SIG-M5 treated with dmso at 0.1 percent for 504 hours (cell line): ENCODE results near the gene GPER1.
"Not testable (repeated sequence)": the region's sequence is repeated elsewhere in the genome, so short reads cannot be mapped to it uniquely, and the experiment has no call there.

Source experiments
- DNase-seq: peaks from one replicate; lab custom pipeline; 2025; ENCODE audit not compliant: unreplicated experiment; lab: John Stamatoyannopoulos, UW

The GPER1 gene

DNA sequence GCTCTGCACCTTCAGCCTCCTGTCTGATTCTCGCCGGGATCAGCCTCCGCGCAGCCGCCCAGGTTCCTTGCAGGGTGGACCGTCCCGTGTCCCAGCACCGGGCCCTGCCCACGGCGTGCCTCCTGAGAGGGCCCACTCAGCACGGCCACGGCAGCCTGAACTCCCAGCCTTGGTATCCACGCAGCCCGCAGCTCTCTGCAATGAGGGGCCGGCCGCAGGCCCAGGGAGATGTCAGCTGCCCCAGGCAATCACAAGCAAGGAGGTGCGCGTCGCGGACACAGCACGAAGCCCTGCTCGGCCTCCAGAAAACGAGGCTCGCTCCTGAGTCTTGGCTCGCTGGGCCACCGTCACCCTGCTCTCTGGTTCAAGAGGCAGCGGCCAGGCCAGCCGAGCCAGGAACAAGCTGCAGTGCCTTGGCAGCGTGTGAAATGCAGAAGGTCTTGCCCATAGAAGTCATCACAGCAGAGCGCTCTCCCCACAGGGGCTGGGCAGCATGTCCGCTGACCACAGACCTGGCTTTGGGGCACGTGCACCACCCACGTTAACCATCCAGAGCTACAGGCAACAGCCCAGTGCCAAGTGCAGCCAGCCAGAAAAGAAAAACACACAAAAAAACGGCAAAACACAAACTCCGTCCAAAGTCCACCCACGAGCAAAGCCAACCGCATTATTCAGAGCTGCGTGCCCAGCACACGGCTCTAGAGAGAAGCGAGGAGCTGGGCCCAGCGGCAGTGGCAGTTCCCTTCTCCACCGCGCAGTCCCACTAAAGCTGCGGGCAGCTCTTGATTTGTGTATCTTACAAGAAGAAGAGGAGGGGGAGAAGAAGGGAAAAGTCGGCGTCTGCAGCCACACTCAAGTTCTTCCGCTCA, 13.9 kb downstream of the GPER1 start:
- DNase-seq: no peak

GRCh38 chr7:1103009-1103788, 15.3 kb downstream of the GPER1 start:
- no peak for DNase-seq

- no peak for DNase-seq
Measured at GRCh38 chr7:1103789-1104515, 16.0 kb downstream of the GPER1 start.

DNA sequence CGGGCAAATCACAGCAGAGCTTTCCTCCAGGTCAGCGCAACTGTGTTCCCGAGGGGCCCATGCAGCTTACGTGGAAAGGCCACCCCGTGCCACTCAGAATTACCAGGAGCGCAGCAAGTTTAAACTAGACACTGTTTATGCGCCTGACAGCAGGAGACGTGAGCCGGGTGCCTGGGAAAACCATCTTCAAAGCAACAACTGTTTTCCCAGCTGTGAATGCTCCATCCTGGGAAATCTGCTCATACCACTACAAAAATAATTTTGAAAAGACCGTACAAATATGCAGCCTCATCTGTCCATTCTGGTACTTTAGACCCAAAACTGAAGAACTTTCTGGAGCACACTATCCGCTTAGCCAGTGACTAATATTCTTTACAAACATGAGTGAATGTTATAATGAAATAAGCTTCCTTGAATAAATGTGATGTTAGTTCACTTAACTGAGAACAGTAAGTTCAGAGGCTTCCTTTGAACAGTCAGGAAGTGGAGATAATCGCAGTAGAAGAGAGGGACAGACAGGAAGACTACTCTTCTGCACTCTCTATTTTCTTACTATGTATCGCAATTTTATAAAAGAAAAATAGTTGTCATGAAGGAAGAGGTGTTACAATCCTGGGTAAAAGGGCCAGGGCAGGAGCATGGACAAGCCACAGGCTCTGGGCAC, 16.7 kb downstream of the GPER1 start:
- no peak for DNase-seq

- no peak for DNase-seq
Measured at GRCh38 chr7:1105189-1105588, 17.3 kb downstream of the GPER1 start.

DNA sequence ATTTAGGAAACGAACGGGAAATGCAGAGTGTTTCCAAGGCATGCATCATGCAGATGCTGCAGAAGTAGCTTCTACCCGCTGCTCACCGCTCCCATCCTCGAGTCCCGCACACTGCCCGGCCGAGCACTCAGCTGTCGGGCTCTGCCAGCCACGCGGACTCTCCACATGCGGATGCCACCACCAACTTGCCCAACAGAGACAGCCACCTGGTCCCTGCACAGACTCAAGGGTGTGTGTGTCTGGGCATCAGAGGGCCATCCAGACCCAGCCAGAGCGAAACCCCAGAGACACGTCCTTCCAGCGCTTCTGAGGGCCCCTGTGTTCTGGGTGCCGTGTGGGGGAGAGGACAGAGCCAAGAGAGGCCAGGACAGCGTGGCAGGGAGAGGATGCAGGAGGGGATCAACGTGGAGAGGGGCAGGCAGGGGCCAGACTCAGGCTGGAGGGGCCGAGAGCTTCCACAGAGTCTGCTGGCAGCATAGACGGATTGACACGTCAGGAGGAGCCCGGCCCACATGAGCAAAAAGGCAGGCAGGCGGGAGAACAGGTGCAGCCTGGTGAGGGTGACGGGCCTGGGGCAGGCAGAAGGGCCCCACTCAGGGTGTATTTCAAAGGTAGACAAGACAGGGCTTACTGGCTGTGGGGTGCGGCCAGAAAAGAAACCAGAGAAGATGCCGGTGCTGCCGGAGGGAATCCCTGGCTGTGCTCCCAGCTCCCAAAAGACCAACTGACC, 18.3 kb downstream of the GPER1 start:
- no peak for DNase-seq

DNA sequence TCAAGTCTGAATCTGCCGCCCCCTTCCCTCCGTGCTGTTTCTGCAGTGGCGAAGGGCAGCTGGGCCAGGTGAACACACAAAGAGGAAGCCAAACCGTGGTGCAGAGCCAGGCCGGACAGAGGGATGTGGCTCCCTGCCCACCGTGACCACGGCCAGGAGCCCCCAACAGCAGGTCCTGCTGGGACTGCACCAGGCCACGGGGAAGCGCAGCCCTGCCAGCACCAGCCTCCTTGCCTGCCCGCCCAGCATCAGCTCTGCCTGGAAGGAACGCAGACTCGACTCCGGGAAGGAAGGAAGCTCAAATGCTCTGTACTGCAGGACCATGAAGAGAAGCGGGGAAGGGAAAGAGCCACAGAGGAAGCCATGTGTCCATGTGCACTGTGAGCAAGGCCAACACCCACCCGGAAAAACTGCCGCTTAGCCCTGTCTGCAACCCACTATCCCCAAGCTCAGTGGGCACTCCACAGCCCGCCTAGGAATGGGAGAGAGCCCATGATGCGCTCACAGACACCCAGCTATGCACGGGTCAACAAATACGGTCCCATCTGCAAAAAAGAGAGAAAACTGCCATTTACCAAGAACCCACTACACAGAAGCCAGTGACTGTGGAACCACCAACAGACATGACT, 19.0 kb downstream of the GPER1 start:
- no peak for DNase-seq

DNA sequence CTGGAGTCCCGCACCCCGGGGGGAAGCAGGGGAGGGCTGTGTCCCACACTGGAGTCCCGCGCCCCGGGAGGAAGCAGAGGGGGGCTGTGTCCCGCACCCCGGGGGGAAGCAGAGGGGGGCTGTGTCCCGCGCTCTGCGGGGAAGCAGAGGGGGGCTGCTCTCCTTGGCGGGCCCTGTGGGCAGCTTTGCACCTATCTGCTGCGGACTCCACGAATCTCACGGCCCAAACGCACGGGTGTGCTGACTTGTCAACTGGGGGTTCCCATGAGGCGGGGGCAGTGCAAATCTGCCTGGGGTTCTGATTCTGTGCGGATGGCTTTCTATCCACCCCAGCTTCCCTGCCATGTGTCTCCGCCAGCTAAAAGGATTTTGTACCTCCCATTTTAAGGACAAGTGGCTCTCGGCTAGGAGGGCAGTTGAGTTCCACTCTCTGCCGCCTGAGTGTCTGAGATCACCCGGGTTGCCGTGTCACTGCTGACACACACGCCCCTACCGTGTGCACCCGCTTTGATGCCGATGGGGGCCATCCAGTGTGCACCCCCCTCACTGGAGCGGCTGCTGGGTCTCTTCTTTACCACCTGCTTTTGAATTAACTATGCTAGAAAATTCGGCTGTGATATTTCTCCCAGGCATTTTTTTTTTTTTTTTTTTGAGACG, 20.5 kb downstream of the GPER1 start:
- no peak for DNase-seq

DNA sequence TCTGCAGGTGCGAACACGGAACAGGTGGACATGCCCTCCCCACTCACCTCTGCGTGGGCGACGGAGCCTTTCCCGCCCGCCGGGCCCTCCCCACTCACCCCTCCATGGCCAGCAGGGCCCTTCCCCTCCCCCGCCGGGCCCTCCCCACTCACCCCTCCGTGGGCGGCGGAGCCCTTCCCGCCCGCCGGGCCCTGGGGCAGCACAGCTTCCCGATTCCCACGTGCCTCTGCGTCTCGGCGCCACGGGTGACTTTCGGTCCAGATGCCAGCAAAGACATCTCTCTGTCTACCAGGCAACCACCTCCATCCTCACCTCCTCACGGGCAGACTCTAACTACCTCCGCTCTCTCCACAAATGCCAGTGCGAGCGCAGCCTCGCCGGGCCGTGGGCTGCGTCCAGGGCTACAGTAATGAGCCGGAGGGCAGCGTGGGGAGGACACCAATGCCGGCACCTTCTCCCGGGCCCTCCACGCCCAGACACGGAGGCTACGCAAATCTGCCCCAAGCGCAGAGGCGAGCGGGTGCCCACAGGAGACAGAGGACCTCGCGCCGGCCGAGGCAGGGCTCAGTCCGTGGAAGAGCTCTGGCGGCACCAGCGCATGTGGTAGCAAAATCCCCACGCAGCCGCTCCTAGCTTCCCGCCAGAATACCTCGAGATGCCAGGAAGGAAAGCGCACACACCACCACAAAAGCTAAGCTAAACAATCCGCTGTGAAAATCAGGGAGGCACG, 21.8 kb downstream of the GPER1 start:
- DNase-seq: no peak

GRCh38 chr7:1110358-1110757, 22.4 kb downstream of the GPER1 start:
- DNase-seq: no peak

DNA sequence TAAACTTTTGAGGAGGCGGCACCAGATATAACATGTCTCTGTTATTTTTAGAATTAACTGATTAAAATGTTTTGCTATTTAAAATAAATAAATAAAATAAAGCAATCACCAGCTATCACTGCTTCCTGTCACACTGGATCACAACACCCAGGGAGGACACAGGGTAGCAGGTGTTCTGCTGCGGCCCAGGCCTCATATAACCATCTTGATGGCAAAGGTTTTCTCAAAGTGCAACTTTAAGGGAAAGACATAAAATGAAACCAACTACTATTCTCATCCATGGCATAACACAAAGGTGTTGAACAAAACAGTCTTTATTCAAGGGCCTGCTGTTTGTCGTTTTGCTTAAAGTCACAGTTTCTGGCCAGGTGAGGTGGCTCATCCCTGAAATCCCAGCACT, 23.2 kb downstream of the GPER1 start:
- no peak for DNase-seq

DNA sequence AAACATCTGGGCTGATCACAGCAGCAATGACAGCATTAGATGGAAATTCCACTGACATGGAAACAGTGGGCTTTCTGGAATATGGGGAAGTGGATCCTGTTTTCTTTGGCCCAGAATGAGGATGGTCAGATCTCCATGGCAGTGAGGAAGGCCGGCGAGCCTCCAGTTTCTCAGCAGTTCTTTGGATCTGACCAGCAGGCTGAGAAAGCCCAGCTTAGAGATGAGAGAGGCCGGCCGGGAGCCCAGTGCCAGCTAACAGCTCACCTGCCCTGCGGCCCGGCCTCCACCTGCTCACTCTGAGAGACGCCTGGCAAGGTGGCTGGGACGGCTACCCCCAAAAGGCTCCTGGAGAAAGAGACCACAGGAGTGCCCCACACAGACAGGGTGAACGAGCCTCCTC, 24.2 kb downstream of the GPER1 start:
- no peak for DNase-seq

DNA sequence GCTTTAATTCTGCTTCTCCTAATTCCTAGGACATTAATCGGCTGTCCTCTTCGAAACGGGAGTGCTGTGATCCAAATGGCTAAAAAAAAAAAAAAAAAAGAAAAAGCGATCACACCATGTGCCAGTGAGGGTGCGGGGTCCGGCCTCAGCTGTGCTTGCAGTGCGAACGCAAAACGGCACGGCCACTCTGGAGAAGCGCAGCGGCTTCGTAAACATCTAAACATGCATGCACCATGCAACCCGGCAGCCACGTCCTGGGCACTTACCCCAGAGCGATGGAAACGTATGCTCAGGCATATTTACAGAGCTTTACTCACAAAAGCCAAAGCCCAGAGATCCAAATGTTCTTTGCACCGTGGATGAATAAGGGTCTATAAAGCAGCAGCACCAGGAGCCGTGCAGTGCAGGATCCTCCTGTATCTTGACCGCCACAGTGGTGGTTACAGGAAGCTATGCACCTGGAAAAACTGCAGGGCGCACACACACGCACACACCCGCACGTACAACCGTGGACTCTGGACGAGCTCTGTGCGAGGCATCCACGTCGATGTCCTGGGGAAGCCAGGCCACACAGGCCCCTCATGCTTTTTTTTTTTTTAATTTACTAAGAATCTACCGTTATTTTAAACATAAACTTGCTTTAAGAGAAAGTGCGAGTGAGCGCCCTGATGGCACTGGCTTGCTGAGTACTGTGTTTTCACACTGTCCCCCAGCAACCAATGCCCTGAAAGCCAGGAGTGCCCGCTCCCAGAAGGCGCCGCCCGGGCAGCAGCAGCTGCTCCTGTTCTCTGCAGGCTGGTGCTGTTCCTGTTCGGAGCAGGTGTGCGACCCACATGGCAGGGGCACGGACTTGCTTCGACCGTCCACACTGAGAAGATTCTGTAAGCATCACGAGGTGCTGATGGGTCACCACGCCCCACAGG, 25.0 kb downstream of the GPER1 start:
- DNase-seq: no peak

DNA sequence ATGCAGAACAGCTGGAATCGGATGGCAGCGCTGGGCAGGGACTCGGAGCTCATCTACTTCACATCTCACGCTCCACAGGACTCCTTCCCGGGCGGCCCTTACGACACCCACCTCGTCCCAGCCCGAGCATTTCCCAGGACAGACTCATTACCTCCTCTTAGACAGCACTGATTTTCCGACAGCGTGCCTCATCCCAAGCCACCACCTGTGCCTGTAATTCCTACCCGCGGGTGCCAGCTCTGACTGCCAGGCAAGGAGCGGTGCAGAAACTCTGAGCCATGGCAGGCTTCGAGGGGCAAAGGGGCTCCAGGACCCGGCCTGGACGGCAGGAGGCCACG, 25.6 kb downstream of the GPER1 start:
- DNase-seq: no peak

DNA sequence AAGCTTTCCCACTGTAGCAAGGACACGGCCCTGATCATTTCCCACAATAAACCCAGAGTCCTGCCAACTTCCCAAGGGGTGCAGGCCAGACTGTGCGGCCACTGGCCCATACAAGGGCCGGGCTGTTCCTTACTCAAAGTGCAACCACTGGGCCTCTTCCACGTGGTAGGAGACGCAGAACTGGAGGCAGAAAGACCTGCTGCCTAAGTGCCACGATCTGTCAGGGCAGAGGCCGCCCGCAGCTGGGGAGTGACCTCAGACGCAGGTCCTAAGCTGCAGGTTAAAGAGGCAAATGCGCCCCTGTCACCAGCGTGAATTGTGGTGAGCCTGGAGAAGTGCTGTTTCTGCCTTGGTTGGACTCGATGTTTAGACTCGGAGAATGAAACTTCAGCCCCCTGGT, 26.2 kb downstream of the GPER1 start:
- DNase-seq: no peak

DNA sequence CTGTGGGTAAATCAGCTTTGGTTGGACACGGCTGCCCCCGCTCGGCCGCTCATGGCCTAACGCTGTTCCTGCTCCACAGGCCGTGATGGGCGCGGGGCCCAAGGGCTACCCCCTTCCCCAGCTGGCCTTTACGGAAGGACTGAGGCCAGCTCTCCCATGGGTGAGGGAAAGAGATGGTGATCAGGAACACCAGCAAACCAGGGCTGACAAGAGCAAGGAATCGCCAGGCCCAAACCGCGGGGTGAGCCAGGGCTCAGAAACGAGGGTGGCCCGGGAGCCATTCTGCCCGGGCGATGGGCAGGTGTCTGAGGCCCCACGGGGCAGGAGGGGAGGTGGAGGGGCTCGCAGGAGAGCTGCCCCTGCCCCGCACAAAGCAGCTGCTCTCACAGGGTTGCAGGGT, 26.6 kb downstream of the GPER1 start:
- DNase-seq: no peak

GRCh38 chr7:1115171-1116045, 27.5 kb downstream of the GPER1 start:
- not testable (repeated sequence) for DNase-seq
